MCF 10A (cell line): ENCODE results near the gene RASAL1. TPM values are rescaled to one million over a fixed set of nuclear protein-coding genes. Genes with fewer than 3 reads are reported as not detected.
A peak's percentile ranks its signal among the peaks of the same experiment; 100 is the strongest.

Experiments used
- BruUV-seq: library from RNA; stranded (reverse); fragments of 400-500 nt; replicated peaks from 2 replicates; lab custom pipeline; 2021; lab: Mats Ljungman, UMichigan
- CTCF ChIA-PET: fragments of 300-600 bp; sonication (Branson Sonifier 250); formaldehyde crosslinking; extraction: SDS; loops from one replicate; lab custom pipeline; 2021; ENCODE audit warnings: antibody characterized with exemption, inconsistent platforms; lab: Yijun Ruan, JAX
- POLR2A ChIA-PET: fragments of 300-600, 350-650 bp; sonication (Branson Sonifier 250); formaldehyde crosslinking; extraction: SDS; loops from one replicate; lab custom pipeline; 2020; ENCODE audit warnings: antibody characterized with exemption, inconsistent platforms; lab: Yijun Ruan, JAX
- DNase-seq: peaks from one replicate; pipeline ENCODE4 v3.0.0-alpha.2; 2018; ENCODE audit not compliant: unreplicated experiment
- H3K27ac Mint-ChIP-seq: one replicate; pipeline ENCODE4 v1.8.0; 2022; ENCODE audit warnings: mild to moderate bottlenecking, low read depth, mixed read lengths; ENCODE audit not compliant: unreplicated experiment
- H3K27me3 Mint-ChIP-seq: one replicate; pipeline ENCODE4 v1.8.0; 2022; ENCODE audit warnings: mixed read lengths; ENCODE audit not compliant: insufficient read depth, unreplicated experiment
- H3K36me3 Mint-ChIP-seq: one replicate; pipeline ENCODE4 v1.8.0; 2022; ENCODE audit warnings: mild to moderate bottlenecking, moderate library complexity, mixed read lengths; ENCODE audit not compliant: insufficient read depth, unreplicated experiment
- H3K4me1 Mint-ChIP-seq: one replicate; pipeline ENCODE4 v1.8.0; 2022; ENCODE audit warnings: mixed read lengths; ENCODE audit not compliant: insufficient read depth, unreplicated experiment
- H3K4me3 Mint-ChIP-seq: one replicate; pipeline ENCODE4 v1.8.0; 2022; ENCODE audit warnings: mild to moderate bottlenecking, moderate library complexity, mixed read lengths; ENCODE audit not compliant: unreplicated experiment
- H3K9me3 Mint-ChIP-seq: one replicate; pipeline ENCODE4 v1.8.0; 2022; ENCODE audit warnings: mixed read lengths; ENCODE audit not compliant: unreplicated experiment
- CTCF ChIP-seq: fragments of 200-600 bp; IDR thresholded peaks from one replicate; pipeline ENCODE4 v1.8.0; 2022; ENCODE audit warnings: antibody characterized with exemption, mild to moderate bottlenecking; ENCODE audit not compliant: unreplicated experiment
- intact Hi-C: fragments of 100-400 bp; cut with micrococcal nuclease; formaldehyde crosslinking; loops from 2 replicates; pipeline ENCODE4 v1.14.1; 2022
- total RNA-seq: library from RNA; stranded (reverse); gene quantifications from 2 replicates; pipeline ENCODE4 v1.2.3, GENCODE V29; 2022

RASAL1 gene
- total RNA-seq, 1 experiment from 2014 or later, result not detected

- no peaks in the 10 kb centered on the region for H3K36me3 Mint-ChIP-seq
Observed at GRCh38 chr12:113101751-113102150, 33.8 kb downstream of the RASAL1 start.

GRCh38 chr12:113099764-113100163 lies 35.8 kb downstream of the RASAL1 start:
- Mint-ChIP-seq H3K27ac (no peak overlapping the region), H3K9me3 (no peaks in the 10 kb centered on the region), H3K36me3 (no peaks in the 10 kb centered on the region), H3K4me1 (no peaks in the 10 kb centered on the region), H3K4me3 (no peak overlapping the region), H3K27me3 (no peaks in the 10 kb centered on the region)
- intact Hi-C loops, result no loop called here
- ChIA-PET CTCF (interaction anchor here (0.6 to 3.1 kb wide), 5 partner anchors 50 to 326 kb away, joined by 3 to 18 read pairs (median 6); no protein-coding TSS in a partner anchor), POLR2A (no interaction called here)
- no peak for TF ChIP-seq CTCF
- DNase-seq, result no peak
- no TSS peak for BruUV-seq

More at GRCh38 chr12:113101751-113102150, 33.8 kb downstream of the RASAL1 start:
- BruUV-seq, result no TSS peak
- Mint-ChIP-seq H3K4me3 (no peak overlapping the region), H3K27me3 (no peaks in the 10 kb centered on the region), H3K9me3 (no peaks in the 10 kb centered on the region), H3K27ac (no peak overlapping the region), H3K4me1 (no peaks in the 10 kb centered on the region)
- no peak for TF ChIP-seq CTCF
- DNase-seq, result no peak
- intact Hi-C loops, result no loop called here
- ChIA-PET POLR2A (no interaction called here), CTCF (no interaction called here)

- Mint-ChIP-seq H3K27ac (no peak overlapping the region), H3K9me3 (no peaks in the 10 kb centered on the region), H3K36me3 (no peaks in the 10 kb centered on the region), H3K4me1 (no peaks in the 10 kb centered on the region), H3K27me3 (no peaks in the 10 kb centered on the region), H3K4me3 (no peak overlapping the region)
- CTCF ChIA-PET, result interaction anchor here (0.8 to 3.1 kb wide), 9 partner anchors 12 to 814 kb away, joined by 3 to 18 read pairs (median 4); no protein-coding TSS in a partner anchor
- intact Hi-C loops, result no loop called here
- no peak for DNase-seq
- no peak for TF ChIP-seq CTCF
- no TSS peak for BruUV-seq
- POLR2A ChIA-PET, result interaction anchor here (0.9 to 1.1 kb wide), 2 partner anchors 8 to 14 kb away, joined by 3 to 4 read pairs; no protein-coding TSS in a partner anchor
Observed at GRCh38 chr12:113099364-113099763, 36.2 kb downstream of the RASAL1 start.

- Mint-ChIP-seq H3K4me3 (peak overlapping the region; percentile 10), H3K36me3 (no peaks in the 10 kb centered on the region), H3K27ac (no peak overlapping the region), H3K27me3 (no peaks in the 10 kb centered on the region), H3K4me1 (no peaks in the 10 kb centered on the region), H3K9me3 (no peaks in the 10 kb centered on the region)
- CTCF ChIA-PET, result interaction anchor here (0.6 to 3.1 kb wide), 19 partner anchors 8 to 815 kb away, joined by 3 to 18 read pairs (median 3); no protein-coding TSS in a partner anchor
- peak; percentile 90 for TF ChIP-seq CTCF
- peak; percentile 97 for DNase-seq
- POLR2A ChIA-PET, result interaction anchor here (0.6 to 1.1 kb wide), 4 partner anchors 9 to 260 kb away, joined by 3 to 4 read pairs (median 3); partner anchors contain the start of gene PLBD2
- intact Hi-C loops, result loop anchor here (1.0 kb wide), 3 partner anchors 50 to 105 kb away; no protein-coding TSS in a partner anchor
- BruUV-seq, result no TSS peak
Observed at GRCh38 chr12:113098441-113099028, 37.0 kb downstream of the RASAL1 start.
